Measurements from ENCODE around the gene ARHGDIG.

ARHGDIG gene

DNA sequence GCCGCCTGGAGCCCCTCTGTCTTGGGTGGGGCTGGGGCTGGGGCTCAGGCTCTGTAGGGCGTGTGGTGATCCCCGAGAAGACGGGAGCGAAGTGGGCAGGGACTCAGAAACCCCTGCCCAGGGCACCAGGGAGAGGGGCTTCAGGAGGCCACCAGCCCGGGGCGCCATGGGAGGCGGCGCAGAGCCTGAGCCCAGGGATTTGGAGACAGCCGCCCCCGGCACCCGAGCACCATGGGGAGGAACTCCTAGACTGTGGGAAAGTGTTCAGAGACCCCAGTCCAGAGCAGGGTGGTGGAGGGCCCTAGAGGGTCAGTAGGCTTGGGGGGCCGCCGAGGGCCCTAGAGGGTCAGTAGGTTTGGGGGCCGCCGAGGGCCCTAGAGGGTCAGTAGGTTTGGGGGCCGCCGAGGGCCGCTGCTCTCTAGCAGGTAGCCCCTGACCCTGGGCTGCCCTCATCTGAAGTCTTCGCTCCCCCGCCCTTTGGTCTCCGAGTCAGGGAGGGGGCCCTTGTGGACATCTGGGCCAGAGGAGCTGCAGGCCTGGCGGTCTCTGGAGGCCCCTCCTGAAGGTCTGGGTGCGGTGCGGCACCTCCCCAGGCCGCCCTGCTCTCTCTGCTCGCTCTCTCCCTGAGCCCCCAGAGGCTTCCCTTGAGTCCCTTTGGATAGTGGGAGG, 734 bp downstream of the ARHGDIG start:
- no peak for DNase-seq (ENCODE audit: low spot score)

DNA sequence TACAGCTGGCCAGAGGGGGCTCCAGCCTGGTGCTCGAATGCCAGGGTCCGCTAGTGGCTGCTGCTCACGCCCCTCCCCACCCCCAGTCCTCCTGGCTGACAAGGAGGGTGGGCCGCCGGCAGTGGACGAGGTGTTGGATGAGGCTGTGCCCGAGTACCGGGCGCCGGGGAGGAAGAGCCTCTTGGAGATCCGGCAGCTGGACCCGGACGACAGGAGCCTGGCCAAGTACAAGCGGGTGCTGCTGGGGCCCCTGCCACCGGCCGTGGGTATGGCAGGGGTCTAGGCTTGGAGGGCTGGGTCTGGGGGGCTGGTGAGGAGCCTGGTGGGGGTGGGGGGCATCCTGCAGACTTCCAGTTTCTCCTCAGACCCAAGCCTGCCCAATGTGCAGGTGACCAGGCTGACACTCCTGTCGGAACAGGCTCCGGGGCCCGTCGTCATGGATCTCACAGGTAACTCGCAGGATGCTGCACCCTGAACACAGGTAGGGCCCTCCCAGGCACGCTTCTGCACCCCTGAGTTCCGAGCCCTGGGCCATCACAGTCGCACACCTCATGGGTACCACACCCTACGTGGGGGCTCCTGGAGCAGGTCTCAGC, 1.4 kb downstream of the ARHGDIG start:
- DNase-seq (ENCODE audit: low spot score), result no peak

DNA sequence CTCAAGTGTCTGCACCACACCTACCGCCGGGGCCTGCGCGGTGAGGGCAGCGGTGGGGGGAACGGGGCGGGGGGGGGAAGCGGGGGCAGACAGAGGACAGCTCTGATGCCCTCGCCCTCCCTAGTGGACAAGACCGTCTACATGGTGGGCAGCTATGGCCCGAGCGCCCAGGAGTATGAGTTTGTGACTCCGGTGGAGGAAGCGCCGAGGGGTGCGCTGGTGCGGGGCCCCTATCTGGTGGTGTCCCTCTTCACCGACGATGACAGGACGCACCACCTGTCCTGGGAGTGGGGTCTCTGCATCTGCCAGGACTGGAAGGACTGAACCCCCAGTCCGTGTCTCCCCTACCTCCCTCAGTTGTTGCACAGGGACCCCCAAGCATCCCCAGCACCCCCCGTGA, 2.1 kb downstream of the ARHGDIG start:
- DNase-seq (ENCODE audit: low spot score), result no peak

DNA sequence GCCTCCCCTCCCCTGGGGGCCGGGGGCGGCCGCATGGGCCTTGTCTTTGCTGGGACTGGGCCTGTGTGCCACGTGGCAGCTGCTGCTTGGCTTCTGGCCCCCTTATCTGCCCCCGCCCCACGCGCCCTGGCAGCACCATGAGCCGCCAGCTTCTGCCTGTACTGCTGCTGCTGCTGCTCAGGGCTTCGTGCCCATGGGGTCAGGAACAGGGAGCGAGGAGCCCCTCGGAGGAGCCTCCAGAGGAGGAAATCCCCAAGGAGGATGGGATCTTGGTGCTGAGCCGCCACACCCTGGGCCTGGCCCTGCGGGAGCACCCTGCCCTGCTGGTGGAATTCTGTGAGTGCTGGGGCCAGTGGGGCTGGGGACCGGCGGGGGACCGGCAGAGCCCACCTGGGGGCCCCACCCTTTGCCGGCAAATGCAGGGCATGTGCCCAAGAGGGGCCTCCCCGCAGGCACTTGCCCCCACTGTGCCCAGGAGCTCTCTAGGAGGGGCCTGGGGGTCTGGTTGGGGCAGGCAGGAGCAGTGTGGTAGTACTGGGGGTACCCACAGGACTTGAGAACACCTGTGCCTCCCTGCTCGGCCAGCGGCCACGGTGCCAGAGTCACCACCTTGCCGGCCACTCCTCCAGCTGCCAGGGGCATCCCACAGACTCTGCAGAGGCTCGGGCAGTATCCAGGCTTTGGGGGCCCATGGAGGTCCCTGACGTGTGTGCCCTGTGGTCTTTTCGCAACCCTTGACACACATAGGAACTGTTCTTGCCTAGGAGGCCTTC, 2.8 kb downstream of the ARHGDIG start, which contains the start of gene PDIA2:
Gene PDIA2 (plus strand): TSS at position 132 of the 773 bp plus-strand sequence. CDS start 6 bp downstream, at position 138.
- no peak for DNase-seq (ENCODE audit: low spot score)

DNA sequence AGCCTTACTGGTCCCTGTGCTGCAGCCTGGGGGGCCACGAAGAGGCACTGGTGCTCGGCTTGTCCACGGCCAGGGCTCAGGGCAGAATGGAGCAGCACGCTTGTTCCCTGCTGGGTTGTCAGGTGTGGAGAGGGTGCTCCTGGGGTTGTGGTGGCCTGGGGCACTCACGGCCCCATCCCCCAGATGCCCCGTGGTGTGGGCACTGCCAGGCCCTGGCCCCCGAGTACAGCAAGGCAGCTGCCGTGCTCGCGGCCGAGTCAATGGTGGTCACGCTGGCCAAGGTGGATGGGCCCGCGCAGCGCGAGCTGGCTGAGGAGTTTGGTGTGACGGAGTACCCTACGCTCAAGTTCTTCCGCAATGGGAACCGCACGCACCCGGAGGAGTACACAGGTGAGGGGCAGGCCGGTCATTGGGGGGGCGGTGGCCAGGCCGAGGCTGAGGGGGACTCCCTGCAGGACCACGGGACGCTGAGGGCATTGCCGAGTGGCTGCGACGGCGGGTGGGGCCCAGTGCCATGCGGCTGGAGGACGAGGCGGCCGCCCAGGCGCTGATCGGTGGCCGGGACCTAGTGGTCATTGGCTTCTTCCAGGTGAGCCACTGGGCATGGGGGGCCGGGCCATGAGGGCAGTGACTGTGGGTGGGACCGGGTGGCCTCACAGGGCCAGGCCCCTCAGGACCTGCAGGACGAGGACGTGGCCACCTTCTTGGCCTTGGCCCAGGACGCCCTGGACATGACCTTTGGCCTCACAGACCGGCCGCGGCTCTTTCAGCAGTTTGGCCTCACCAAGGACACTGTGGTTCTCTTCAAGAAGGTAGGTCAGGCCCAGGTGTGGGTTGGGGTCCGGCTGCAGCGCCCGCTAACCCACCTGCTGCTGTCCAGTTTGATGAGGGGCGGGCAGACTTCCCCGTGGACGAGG, 4.1 kb downstream of the ARHGDIG start:
- no peak for DNase-seq (ENCODE audit: low spot score)

DNA sequence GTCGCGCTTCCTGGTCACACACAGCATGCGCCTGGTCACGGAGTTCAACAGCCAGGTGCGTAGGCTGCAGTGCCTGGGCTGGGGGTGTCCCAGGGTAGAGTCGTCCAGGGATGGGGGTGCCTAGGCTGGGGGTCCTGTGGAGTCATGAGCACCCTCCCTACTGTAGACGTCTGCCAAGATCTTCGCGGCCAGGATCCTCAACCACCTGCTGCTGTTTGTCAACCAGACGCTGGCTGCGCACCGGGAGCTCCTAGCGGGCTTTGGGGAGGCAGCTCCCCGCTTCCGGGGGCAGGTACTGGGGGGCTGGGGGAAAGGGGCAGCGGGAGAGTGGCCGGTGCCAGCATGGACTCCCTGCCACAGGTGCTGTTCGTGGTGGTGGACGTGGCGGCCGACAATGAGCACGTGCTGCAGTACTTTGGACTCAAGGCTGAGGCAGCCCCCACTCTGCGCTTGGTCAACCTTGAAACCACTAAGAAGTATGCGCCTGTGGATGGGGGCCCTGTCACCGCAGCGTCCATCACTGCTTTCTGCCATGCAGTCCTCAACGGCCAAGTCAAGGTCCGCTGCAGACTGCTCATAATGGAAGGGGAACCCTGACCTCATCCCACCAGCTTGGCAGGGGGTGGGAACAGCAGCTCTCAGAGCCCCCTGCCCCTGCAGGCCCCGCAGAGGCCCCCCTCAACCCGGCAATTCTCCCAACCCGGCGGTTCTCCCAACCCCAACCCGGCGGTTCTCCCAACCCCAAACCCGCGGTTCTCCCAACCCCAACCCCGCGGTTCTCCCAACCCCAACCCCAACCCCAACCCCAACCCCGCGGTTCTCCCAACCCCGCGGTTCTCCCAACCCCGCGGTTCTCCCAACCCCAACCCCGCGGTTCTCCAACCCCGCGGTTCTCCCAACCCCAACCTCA, 5.0 kb downstream of the ARHGDIG start:
- DNase-seq (ENCODE audit: low spot score), result no peak

DNA sequence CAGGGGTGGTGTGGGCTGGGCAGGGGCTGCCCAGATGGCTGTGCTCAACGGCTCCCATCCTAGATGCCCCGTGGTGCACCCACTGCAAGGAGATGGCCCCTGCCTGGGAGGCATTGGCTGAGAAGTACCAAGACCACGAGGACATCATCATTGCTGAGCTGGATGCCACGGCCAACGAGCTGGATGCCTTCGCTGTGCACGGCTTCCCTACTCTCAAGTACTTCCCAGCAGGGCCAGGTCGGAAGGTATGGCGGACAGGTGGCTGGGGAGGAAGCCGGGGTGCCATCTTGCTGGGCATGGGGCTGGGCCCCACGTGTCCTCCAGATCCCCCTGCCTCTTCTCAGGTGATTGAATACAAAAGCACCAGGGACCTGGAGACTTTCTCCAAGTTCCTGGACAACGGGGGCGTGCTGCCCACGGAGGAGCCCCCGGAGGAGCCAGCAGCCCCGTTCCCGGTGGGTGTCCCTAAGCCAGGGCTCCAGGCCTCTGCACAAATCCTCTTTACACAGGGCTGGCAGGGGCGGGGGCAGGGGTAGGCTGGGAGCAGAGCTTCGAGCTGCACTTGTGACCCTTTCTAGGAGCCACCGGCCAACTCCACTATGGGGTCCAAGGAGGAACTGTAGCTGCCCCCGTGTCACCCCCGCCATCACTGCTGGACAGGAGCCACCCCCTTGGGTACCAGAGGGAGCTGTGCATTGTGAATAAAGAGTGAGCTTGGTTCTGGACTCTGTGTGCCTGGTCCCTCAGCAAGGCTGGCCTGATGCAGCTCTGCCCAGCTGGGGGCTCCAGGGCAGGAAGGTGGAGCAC, 6.3 kb downstream of the ARHGDIG start:
- DNase-seq (ENCODE audit: low spot score), result no peak

DNA sequence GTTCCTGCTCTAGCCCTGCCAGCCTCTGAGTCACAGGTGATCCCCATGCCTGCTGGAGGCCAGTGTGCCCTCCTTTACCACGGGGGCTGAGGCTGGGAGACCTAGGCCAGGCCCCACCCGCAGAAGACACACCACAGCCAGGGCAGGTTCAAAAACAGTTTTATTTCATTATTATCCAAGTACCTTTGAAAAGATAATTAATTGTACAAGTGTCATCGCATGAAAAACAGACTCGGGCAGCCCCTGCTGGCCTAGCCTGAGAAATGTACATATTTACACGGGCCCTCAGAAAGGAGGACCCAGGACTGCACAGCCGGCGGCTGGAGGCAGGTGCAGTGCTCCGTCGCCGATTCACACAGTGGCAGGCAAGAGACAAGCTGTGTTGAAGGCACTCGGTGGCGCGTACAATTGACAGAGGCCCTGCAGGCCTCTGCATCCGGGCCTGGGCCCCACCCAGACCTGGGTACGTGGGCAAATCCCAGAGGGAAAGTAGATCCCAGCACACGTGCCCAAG, 7.0 kb downstream of the ARHGDIG start:
- DNase-seq (ENCODE audit: low spot score), result no peak

DNA sequence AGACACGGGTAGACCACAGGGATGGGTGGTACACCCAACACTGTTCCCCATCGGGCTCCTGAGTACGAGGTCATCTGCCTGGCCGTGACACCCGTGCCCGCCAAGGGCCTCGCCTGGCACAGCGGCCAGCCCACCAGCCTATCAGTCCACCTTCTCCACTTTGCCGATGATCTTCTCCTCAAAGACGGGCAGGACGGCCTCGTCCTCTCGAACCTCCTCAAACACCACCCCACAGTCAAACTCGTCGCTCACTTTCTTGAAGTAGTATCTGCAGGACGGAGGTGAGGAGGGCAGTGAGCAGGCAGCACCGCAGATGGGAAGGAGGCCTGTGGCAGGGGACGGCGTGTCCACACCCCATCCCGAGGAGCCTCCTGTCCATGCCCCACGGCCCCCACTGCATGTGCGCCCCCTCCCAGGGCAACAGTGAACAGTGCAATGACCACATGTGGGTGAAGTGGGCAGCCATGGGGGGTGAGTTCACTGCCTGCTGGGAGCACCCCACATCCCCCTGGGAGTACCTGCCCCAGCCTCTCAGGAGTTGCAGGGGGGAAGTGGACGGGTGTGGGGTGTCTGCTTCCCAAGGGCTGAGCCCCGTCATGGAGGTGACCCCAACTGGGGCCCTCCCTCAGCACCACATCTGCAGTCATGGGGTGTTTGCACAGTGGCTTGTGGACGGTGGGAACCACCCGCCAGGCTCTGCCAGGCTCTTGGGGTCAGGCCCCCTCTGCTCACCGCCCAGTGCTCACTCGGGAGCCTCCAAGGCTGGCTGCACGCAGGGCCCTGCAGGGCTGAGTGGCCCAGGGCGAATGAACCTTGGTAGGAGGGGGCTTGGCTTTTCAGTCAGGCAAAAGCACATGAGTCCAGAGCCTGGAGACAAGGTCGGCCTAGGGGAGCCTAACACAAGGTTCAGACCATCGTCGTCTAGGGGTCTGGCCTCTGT, 7.9 kb downstream of the ARHGDIG start:
- no peak for DNase-seq (ENCODE audit: low spot score)

DNA sequence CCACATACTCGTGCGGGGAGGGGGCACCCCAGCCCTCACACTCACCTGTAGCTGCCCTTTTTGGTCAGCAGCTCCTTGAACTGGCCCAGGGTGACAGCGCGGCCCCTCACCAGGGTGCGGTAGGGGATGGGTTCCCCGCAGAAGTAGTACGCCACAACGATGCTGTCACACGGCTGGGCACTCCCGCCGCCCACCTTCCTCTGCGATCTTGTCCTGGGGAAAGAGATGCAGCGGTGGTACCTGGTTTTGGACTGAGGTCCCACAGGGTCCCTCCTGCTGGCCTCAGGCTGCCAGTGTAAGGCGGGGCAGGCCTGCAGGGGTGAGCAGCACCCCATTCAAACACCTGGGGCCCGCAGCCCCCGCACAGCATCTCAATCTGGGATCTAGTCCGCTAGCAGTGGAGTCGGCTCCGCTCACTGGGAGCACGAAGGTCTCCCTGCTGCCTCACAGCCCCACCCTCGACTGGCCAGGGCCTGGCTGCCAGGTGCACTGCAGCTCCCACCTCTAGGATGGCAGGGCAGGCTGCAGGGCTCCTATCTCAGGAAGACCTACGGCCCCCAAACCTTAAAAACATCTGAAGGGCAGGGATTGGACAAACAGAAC, 9.1 kb downstream of the ARHGDIG start:
- no peak for DNase-seq (ENCODE audit: low spot score)

DNA sequence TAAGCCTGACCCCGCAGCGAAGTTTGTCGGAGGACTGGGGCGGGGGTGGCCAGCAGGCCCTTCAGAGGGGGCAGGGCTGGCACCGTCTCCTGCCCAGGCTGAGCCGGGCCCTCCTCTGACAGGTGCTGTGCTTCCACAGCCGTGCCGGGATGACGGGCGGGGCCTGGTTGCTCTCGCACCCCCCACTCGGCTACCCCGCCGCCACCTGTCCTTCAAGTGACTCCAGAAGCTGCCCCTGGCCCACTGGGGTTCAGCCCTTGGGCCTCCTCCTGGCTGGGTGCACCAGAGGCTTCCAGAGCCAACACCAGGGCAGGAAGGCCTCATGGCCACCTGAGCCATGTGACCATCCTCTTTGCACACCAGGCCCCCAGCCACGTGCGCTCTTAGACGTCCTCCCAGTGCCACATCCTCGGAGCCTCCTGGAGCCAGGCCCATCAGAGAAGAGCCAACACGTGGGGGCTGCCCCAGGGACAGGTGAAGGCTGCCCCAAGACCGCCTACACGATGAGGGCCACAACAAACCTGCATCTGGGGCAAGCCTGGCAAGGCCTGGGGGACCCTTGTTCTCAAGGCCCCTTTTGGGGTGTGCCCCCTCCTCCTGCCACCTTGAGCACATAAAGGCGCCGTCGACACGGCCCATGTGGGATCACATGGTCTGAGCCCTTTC, 9.8 kb downstream of the ARHGDIG start:
- no peak for DNase-seq (ENCODE audit: low spot score)

DNA sequence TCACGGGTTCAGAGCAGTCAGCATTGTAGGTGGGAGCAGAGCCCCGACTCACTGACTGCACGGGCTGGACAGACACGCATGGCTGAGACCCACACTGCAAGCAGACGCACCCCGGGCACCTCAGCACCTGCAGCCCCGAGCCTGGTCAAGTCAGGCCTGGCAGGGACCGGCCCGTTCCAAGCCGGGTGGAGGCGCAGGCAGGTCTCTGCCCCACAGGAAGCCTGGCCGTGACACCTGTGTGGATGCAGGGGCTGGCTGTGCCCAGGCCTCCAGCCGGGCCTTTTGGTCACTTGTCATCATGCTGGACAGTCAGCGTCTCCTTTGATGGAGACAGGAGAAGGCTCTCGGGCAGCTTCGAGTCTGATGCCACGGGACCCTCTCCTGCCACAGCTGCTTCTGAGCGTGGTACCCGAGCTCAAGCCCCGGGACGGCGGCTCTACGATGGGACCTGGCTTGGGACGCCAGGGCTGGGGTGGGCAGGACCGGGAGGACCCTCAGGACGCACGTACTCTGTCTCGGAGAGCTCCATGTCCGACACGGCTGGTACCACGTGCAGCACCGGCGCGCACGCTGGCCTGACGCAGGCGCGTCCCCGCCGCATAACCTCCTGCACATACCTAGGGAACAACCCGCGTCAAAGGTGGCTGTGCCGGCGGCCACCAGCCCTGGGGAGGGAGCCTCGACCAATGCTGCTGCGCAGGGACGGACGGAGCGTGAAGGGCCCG, 10.5 kb downstream of the ARHGDIG start:
- no peak for DNase-seq (ENCODE audit: low spot score)

DNA sequence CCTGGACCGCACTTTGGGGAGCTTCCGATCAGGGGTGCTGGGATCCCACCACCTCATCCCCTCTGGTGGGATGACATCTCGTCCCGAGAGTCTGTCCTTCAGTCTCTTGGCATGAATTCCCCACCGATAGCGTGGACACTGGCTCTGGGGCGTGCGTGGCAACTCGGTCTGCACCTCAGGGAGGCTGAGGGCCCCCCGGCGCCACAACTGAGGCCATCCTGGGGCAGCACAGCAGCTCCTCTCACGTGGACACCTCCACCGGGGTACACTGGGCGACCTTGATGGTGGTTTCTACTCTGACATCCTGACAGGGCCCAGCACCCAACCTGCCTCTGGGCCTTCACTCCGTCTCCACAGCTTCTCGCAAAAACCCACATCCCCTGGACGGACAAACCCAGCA, 11.1 kb downstream of the ARHGDIG start:
- no peak for DNase-seq (ENCODE audit: low spot score)

DNA sequence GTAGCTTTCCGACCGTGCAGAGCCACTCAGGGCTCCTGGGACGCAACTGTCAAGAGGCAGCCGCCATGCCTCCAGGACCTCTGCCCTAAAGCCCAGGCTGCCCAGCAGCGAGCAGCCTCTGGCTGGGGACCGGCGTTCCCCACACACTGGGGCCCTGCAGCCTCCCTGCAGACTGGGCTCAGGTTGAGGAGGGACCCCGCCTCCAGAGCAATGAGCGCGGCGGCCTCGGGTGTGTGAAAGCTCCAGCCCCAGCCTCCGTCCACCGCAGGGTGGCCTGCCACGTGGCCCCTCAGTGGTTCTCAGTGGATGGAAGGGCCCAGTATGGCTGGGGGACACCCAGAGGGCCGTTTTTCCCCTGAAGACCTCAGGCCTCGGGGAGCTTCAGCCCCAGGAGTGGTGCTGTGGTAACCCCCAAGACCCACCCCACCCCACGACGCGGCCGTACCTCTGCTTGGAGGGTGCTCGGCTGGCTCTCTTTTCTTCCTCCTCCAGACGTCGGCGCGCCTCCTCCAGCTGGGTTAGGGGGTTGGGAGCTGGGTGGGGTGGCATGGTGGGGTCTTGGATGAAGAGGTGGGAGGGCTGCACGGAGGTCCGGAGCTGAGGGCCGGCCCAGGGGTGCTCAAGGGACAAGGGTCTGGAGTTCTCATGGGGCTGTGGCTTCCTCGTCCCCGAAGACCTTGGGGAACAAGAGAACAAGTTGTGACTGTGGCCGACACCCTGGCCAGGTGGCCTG, 12.8 kb downstream of the ARHGDIG start:
- DNase-seq (ENCODE audit: low spot score), result no peak

DNA sequence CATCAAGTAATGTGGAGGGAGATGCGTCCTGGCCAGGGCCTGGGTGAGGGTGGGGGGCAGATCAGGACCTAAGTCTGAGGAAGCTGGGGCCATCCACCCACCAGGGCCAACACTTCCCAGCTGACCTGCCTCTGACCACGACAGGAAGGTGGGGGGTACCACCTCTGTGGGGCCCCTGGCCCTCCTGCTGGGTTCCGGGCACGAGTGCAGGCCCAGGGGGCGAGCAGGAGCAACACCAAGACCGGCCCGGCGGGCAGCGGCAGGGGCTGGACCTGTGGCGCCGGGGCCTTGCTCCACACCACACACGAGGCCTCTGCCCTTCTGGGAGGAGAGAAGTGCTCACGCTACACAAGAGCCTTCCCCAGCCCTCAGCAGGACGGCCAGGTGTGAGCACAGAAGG, 15.9 kb downstream of the ARHGDIG start:
- no peak for DNase-seq (ENCODE audit: low spot score)

DNA sequence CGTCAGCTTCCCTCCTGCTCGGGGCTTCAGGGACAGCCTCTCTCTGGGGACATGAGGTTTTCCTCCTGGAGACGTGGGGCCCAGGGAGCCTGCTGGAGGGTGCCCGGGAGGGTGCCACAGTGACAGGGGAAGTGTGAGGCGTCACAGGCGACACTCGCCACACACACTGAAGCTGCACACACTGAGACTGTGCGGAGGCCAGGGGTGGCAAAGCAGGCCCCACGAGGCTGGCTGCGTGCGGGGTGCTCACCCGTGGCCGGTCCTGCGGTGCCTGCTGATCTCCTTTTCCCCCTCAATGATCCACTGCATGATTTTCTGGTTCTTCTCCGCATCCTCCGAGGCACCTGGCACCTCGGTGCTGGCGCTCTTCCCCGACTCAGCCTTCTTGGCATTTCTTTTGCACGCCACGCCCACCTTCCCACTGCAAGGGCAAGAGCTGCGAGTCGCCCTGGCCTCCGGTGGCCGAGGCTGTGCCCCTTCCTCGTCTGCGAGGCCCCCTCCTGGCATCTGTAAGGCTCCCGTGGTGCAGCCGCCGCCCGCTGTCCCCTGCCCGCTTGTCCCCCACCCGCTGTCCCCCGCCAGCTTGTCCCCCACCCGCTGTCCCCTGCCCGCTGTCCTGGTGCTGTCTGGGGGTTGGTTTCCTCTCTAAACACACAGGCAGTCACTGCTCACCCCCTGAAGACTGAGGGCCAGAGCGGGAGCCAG, 16.6 kb downstream of the ARHGDIG start:
- DNase-seq (ENCODE audit: low spot score), result no peak

All from hematopoietic multipotent progenitor cell treated with erythropoietin and hydrocortisone succinate and interleukin-3 and kit ligand, for 17 days (in vitro differentiated cells).